SK-N-MC (cell line): ENCODE results near the gene RGPD8.

ENCODE experiments used
- DNase-seq: peaks from one replicate; pipeline ENCODE4 v3.0.0-alpha.2; 2011; ENCODE audit warnings: low read depth, low spot score
- H3K27ac ChIP-seq: fragments of 200-600 bp; sonication (generic); 2 replicates; pipeline ENCODE4 v1.5.1; 2016; ENCODE audit warnings: mixed run types
- H3K36me3 ChIP-seq: fragments of 200-600 bp; sonication (generic); 2 replicates; pipeline ENCODE4 v1.6.1; 2017; ENCODE audit warnings: antibody characterized with exemption, low read length, mixed read lengths; ENCODE audit not compliant: insufficient read depth
- H3K4me3 ChIP-seq: fragments of 200-600 bp; sonication (generic); 2 replicates; pipeline ENCODE4 v1.5.1; 2016
- H3K9ac ChIP-seq: fragments of 200-600 bp; sonication (generic); 2 replicates; pipeline ENCODE4 v1.8.0; 2017; ENCODE audit warnings: mixed run types, mixed read lengths; ENCODE audit not compliant: insufficient read length
- H3K9me3 ChIP-seq: fragments of 200-600 bp; sonication (generic); 2 replicates; pipeline ENCODE4 v1.6.1; 2017; ENCODE audit warnings: low read depth, mild to moderate bottlenecking, antibody characterized with exemption, low read length, moderate library complexity, mixed read lengths
- EZH2 ChIP-seq: fragments of 200-600 bp; sonication (generic); IDR thresholded peaks from one replicate; pipeline ENCODE4 v1.6.1; 2017; ENCODE audit warnings: antibody characterized with exemption
- FOXP2 ChIP-seq: optimal IDR thresholded peaks from 2 replicates; pipeline ENCODE3; 2011; ENCODE audit warnings: mild to moderate bottlenecking, moderate library complexity; ENCODE audit not compliant: insufficient read depth; ENCODE audit errors: extremely low read length, control extremely low read depth
- POLR2AphosphoS5 ChIP-seq: IDR thresholded peaks from 2 replicates; pipeline ENCODE4 v1.6.1; 2012; ENCODE audit warnings: mild to moderate bottlenecking, low read depth, low read length, borderline replicate concordance

RGPD8 gene

DNA sequence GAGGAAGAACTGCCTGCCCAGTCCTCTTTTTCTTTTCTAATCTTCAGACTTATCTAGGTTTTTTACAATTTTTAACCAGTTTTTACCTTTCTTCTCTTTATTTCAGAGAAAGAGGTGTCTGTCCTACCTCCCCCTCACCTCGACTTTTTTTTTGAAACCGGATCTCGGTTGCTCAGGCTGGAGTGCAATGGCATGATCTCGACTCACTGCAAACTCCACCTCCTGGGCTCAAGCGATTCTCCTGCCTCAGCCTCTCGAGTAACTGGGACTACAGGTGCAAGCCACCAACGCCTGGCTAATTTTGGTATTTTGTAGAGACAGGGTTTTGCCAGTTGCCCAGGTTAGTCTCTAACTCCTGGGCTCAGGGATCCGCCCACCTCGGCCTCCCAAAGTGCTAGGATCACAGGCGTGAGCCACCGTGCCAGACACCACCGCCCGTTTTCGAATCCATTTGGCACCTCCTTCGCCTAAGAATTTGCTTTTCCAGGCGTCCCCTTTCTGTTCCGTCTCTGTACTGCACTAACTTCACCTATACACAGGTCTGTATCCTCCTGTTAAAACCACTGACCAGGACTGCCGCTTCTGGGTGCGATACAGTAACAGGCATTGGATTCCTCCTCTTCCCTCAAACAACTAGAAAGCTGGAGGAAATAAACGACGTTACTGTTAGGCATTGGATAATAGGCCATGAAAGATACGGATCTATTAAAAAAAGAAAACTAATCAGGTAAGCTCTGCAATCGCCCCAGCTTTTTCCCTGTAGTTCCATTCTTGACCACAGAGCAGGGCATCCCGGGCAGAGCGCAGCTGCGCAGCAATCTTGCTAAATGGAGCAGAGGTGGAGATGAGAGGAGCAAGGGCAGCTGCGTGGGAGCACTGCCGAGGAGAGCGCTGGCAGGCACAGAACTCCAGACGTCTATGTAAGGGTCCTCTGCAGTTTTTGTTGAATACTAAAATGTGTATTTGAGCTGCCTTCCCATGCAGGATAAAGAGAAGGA is 88.1 kb downstream of the RGPD8 start:
- no peak overlapping the region for H3K27ac ChIP-seq
- TF ChIP-seq POLR2AphosphoS5 (no peak), FOXP2 (no peak), EZH2 (no peak)

DNA sequence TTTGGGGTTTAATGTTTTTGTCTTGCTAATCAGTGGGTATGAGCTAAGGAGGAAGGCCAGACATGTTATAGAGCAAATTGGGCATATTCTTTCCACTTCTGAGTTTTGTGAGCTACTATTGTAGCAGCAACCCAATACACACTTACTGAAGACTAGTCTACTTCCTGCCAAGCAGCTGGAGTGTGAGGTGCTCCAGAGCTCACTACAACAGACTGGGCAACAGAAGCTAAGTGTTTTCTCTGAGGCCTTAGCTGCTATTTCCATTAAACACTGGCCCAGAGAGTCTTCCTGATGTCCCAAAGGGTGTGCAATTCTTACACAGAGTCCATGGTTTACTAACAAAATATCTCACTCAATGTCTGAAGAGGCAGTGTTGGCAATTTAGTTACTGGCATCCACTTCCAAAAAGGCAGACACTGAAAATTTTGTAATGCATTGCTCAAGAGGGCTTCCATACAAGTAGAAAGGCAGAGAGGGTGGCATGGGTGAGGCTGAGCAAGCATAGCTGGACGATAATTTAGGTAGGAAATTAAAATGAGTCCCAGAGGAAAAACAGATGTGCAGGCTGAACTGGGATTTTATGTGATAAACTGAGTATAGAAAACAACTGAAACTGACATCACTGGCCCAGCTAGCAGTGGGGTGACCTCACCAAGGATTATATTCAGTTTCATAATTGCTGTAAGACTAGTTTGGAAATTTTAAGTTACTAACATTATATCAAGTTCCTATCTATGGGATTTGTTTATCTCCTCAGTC is 89.4 kb downstream of the RGPD8 start:
- Histone ChIP-seq H3K36me3 (no peaks in the 10 kb centered on the region), H3K4me3 (no peak overlapping the region), H3K9me3 (no peaks in the 10 kb centered on the region), H3K9ac (no peak overlapping the region), H3K27ac (no peak overlapping the region)
- no peak for DNase-seq
- TF ChIP-seq FOXP2 (no peak), POLR2AphosphoS5 (no peak)

More for the DNA sequence above, 88.1 kb downstream of the RGPD8 start:
- H3K4me3 ChIP-seq, result no peak overlapping the region
- no peaks in the 10 kb centered on the region for H3K9me3 ChIP-seq
- H3K9ac ChIP-seq, result no peak overlapping the region
- no peak for DNase-seq
- no peaks in the 10 kb centered on the region for H3K36me3 ChIP-seq

DNA sequence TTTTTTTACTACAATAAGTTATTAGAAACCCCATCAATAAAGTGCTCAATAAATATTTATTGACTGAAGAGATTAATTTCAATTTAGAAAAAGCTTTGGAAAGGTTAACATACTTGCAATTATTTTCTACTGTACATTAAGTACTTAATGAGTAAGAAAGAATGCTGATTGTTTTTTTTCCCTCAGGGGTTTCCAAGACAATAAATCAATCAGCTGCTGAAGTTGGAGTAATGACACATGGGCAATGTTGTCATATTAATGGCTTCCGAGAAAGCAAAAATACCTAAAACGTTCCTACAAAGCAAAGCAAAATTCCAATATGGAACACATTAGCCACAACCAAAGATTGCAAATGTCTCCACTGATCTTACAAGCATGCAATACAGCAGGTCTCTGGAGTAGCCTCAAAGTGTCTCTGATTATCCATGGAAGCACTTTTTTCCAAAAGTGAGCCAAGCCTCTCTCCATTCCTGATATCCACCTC is 91.3 kb downstream of the RGPD8 start:
- Histone ChIP-seq H3K36me3 (no peaks in the 10 kb centered on the region), H3K9ac (no peak overlapping the region), H3K4me3 (no peak overlapping the region), H3K27ac (no peak overlapping the region), H3K9me3 (no peaks in the 10 kb centered on the region)
- DNase-seq, result no peak
- TF ChIP-seq EZH2, result no peak
- no peak for TF ChIP-seq FOXP2
- no peak for TF ChIP-seq POLR2AphosphoS5

DNA sequence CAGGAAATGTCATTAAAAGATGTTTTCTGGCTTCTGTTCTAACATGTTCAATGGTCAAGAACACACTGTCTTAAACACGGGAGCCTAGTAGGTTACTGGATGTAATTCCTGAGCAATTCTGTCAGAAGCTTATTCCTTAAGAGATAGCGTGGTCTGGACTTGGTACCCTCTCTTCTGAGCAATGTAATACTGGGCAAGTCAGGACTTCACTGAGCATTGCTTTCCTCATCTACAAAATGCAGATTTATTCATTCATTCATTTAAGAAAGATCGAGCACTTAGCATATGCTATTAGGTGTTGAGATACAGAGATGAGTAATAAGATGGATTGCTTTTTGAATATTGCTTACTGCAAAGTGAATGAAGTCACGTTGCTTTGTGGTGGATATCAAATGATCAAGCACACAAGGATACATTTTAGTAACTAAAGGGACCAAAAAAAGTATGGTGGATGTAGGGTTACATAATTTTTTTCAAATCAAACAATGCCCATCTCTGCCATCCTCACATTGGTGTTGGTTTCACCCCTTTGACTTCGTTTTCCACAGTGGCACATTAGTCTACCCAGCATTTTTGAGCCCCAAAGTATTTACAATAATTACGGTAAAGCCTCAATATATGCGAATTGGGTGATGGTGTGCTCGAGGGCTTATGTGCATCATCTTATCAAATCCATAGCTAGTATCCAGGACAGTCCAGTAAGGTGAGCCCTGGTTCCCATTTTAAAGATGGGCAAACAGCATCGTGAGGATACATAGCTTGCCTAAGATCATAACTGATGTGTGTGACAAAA is 92.8 kb downstream of the RGPD8 start:
- H3K4me3 ChIP-seq, result no peak overlapping the region

DNA sequence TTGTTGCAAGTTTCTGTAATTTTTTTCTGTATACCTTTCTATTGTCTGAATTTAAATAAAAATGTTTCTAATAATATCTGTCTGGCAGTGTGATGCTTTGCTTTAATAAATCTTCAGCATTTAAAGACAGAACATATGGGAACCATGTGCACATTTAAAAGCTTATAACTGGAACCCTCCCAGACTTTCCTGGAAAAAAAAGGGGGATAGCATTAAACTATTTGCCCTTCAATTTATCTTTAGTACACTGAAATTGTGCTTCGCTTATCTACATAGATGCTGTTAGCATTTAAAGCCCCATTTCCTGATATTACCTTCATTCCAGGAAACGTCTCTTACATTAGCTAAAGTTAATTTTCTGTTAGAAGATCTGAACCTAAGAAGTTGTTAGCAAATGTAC is 93.5 kb downstream of the RGPD8 start:
- Histone ChIP-seq H3K27ac (no peak overlapping the region), H3K9ac (no peak overlapping the region), H3K4me3 (no peak overlapping the region), H3K9me3 (no peaks in the 10 kb centered on the region), H3K36me3 (no peaks in the 10 kb centered on the region)
- no peak for DNase-seq
- no peak for TF ChIP-seq POLR2AphosphoS5
- TF ChIP-seq EZH2, result no peak
- no peak for TF ChIP-seq FOXP2

More for the DNA sequence above, 92.8 kb downstream of the RGPD8 start:
- TF ChIP-seq FOXP2, result no peak
- no peak for TF ChIP-seq EZH2
- no peak for TF ChIP-seq POLR2AphosphoS5
- H3K9ac ChIP-seq, result no peak overlapping the region
- H3K27ac ChIP-seq, result no peak overlapping the region
- no peaks in the 10 kb centered on the region for H3K9me3 ChIP-seq
- no peaks in the 10 kb centered on the region for H3K36me3 ChIP-seq
- DNase-seq, result no peak

DNA sequence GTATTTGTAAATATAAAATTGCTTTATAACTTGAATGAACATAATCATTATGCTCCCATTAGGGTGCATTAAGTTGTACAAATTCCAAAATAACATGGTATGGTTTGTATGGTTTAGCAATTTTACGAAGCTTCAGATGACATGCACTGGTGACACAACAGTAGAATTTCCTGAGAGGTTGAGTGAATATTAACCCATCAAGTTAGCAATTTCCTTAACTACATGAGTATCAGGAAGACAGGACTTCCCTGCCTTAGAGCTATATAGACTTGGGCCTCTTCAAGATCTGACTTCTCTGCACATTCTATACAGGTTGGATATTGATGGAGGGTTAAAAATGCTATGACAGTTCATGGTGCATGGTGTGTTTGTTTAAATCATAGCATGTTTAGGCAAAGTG is 97.8 kb downstream of the RGPD8 start:
- no peak overlapping the region for H3K4me3 ChIP-seq
- no peak overlapping the region for H3K27ac ChIP-seq
- no peak for TF ChIP-seq EZH2
- no peak for TF ChIP-seq FOXP2
- no peak for TF ChIP-seq POLR2AphosphoS5
- no peak overlapping the region for H3K9ac ChIP-seq
- H3K36me3 ChIP-seq, result peaks cover 4% of the 10 kb centered on the region; the same call in 1 of the 2 replicates
- no peak for DNase-seq
- H3K9me3 ChIP-seq, result no peaks in the 10 kb centered on the region

DNA sequence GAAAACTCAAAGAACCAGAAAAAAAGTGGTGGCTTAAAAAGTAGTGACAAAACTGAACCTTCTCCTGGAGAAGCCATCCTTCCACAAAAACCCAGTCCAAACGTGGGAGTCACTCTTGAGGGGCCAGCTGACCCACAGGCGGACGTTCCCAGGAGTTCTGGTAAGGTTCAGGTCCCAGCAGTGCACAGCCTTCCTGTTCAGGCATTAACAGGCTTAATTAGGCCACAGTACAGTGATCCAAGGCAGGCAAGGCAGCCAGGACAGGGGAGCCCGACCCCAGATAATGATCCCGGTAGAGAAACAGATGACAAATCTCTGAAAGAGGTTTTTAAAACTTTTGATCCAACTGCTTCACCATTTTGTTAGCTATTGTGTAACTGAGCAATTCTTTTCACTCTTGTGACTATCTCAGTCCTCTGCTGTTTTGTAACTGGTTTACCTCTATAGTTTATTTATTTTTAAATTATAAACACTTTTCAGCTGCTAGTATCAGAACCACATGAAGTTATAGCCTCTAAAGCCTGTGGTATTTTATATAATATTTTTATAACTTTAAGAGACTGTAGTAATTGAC is 101.2 kb downstream of the RGPD8 start:
- Histone ChIP-seq H3K9me3 (no peaks in the 10 kb centered on the region), H3K9ac (no peak overlapping the region)
- TF ChIP-seq EZH2 (no peak), FOXP2 (no peak), POLR2AphosphoS5 (no peak)

DNA sequence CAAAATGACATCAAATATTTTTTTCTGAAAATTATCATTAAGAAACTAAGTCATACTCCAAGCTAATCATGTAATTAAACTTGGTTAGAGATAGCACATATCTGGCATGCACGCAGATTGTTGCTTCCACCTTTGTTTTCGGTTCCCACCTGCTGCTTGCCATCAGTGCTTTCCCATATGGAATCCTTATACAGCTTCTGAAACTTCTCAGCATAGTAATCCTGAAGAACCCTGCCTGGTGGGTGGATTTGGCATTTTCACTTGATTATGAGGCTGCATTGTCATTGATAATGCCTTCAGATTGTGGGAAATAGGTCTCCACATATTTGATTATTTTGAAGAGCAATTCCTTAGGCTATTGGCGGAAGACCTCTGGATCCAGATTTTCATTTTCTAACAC is 110.5 kb downstream of the RGPD8 start:
- H3K9me3 ChIP-seq, result no peaks in the 10 kb centered on the region
- H3K4me3 ChIP-seq, result no peak overlapping the region
- no peak overlapping the region for H3K9ac ChIP-seq
- TF ChIP-seq FOXP2 (no peak), POLR2AphosphoS5 (no peak), EZH2 (no peak)
- no peaks in the 10 kb centered on the region; the same call in 1 of the 2 replicates for H3K36me3 ChIP-seq
- no peak overlapping the region for H3K27ac ChIP-seq
- no peak for DNase-seq

More for the DNA sequence above, 101.2 kb downstream of the RGPD8 start:
- Histone ChIP-seq H3K36me3 (peaks cover 4% of the 10 kb centered on the region; the same call in 1 of the 2 replicates), H3K4me3 (no peak overlapping the region), H3K27ac (no peak overlapping the region)
- no peak for DNase-seq
